Epithelial cell of esophagus (primary cell): Measurements from ENCODE around the gene UQCC5.

Experiments used
- DNase-seq: peaks from one replicate; pipeline ENCODE4 v3.0.0; 2010; ENCODE audit warnings: low read depth
- H3K4me3 ChIP-seq: 2 replicates; pipeline ENCODE4 v1.5.1; 2011; ENCODE audit warnings: mild to moderate bottlenecking, low read length, control low read depth
- TF ChIP-seq, protein P1 (sequence below): IDR thresholded peaks from 2 replicates; pipeline ENCODE4 v1.5.1; 2011; ENCODE audit warnings: low read depth, mild to moderate bottlenecking, low read length, control low read depth, inconsistent platforms; ENCODE audit not compliant: insufficient read depth; ENCODE audit errors: missing control alignments

The UQCC5 gene

DNA sequence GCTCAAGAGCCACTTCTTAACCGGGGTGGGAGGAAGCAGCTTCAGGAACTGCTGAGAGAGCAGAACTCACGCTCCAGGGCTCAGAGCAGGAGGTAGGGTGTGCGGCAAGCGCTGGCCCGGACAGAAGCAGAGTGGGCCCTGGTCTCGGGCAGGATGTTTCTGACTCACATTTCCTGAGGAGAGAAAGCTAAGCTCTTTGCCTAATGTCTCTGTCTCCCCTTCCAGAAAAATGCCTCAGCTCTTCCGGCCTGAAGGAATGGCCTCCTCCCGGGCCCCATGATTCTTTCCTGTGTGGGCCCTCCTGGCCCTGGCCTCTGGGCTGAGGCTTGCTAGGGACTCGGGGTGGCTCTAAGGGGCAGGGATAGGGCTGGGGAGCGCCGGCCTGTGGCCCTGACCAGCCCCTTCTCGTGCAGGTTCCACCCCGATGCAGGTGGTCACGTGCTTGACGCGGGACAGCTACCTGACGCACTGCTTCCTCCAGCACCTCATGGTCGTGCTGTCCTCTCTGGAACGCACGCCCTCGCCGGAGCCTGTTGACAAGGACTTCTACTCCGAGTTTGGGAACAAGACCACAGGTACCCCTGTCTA, 45.4 kb upstream of the UQCC5 start:
- TF ChIP-seq, protein P1, sequence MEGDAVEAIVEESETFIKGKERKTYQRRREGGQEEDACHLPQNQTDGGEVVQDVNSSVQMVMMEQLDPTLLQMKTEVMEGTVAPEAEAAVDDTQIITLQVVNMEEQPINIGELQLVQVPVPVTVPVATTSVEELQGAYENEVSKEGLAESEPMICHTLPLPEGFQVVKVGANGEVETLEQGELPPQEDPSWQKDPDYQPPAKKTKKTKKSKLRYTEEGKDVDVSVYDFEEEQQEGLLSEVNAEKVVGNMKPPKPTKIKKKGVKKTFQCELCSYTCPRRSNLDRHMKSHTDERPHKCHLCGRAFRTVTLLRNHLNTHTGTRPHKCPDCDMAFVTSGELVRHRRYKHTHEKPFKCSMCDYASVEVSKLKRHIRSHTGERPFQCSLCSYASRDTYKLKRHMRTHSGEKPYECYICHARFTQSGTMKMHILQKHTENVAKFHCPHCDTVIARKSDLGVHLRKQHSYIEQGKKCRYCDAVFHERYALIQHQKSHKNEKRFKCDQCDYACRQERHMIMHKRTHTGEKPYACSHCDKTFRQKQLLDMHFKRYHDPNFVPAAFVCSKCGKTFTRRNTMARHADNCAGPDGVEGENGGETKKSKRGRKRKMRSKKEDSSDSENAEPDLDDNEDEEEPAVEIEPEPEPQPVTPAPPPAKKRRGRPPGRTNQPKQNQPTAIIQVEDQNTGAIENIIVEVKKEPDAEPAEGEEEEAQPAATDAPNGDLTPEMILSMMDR = no peak
- no peak for DNase-seq
- no peak overlapping the region for H3K4me3 ChIP-seq

DNA sequence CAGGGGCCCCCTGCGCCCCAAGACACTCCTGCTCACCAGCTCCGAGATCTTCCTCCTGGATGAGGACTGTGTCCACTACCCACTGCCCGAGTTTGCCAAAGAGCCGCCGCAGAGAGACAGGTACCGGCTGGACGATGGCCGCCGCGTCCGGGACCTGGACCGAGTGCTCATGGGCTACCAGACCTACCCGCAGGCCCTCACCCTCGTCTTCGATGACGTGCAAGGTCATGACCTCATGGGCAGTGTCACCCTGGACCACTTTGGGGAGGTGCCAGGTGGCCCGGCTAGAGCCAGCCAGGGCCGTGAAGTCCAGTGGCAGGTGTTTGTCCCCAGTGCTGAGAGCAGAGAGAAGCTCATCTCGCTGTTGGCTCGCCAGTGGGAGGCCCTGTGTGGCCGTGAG, 44.3 kb upstream of the UQCC5 start:
- TF ChIP-seq, protein P1 = no peak
- H3K4me3 ChIP-seq = no peak overlapping the region
- DNase-seq = no peak

DNA sequence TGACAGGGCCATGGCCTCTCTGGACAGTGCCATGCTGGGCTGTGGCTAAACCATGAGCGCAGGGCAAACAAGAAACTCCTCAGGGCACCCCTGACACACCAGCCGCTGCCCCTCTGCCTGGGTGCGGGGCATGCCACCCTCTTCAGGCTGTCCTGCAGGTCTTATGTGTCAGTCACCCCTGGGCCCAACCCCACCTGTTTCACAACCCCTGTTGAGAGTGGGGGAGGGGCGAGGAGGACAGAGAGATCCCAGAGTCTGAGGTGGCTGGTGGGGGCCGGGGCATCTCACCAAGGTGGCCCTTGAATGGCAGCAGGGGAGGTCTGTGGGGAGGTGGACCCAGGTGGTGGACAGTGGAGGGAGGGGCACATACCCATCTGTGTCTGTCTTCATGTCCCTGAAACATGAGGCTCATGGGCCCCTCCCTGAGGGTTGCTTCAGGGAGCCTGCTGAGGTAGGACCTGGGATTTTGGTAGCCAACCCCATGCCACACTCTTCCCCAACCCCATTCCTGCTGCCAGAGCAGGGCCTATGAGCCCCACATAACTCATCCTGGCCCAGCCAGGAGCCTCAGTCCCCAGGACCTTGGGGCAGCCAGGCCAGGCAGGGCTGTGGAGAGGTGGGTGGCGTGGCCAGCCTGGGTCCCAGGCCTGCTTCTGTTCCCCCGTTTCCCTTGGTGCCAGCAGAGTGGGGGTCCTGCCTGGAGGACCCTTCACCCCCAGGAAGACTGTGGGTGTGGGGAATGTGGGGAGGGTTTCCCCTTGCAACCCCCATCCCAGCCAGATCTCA, 43.0 kb upstream of the UQCC5 start:
- no peak for DNase-seq
- TF ChIP-seq, protein P1 = no peak
- H3K4me3 ChIP-seq = no peak overlapping the region

DNA sequence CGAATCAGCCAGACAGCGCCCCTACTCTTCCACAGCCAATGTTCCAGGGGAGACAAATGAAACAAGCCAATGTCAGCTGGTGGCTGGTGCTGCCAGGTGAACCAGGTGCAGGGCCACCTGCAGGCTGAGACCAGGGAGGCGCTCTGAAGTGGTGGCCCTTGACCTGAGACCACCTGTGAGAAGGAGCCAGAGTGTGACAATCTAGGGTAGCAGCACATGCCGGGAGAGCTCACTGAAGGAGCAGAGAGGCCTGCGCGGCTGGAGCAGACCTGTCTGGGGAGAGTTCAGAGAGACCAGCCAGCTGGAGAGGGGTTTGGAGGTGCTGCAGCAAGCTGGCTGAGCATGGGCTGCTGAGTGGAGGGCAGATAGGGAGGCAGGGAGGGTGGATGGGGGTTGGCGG, 42.0 kb upstream of the UQCC5 start:
- H3K4me3 ChIP-seq = no peak overlapping the region
- TF ChIP-seq, protein P1 = no peak
- DNase-seq = no peak

DNA sequence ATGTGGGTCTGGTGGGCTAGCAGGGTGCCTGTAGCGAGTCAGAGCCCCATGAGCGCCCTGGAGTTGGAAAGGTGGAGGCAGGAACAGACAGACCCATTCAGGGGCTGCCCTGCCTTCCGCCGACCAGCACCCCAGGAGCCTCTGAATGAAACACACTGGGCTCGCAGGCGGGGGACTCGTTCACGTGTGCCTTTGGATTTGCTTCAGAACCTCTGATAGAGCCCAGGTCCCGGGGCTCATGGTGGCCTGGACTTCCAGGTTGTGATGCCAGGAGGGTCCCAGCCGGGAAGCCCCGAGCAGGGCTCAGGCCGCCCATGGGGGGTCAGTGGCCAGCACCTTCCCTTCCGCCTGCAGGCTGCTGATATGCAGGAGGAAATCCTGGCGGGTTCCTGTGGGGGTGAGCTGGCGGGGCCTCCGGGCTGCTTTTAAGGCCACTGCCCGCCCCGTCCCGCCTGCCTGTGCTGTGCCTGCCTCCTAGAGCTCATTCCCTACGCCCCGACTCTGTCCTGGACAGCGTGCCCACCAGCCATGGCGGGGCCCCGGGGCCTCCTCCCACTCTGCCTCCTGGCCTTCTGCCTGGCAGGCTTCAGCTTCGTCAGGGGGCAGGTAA, 41.4 kb upstream of the UQCC5 start, which contains the start of gene STAB1:
STAB1 (plus strand) TSS at position 453 of the 610 bp plus-strand sequence; CDS start at position 529, 76 bp downstream.
- DNase-seq = no peak
- H3K4me3 ChIP-seq = no peak within 1 kb of the TSS
- TF ChIP-seq, protein P1 = no peak

DNA sequence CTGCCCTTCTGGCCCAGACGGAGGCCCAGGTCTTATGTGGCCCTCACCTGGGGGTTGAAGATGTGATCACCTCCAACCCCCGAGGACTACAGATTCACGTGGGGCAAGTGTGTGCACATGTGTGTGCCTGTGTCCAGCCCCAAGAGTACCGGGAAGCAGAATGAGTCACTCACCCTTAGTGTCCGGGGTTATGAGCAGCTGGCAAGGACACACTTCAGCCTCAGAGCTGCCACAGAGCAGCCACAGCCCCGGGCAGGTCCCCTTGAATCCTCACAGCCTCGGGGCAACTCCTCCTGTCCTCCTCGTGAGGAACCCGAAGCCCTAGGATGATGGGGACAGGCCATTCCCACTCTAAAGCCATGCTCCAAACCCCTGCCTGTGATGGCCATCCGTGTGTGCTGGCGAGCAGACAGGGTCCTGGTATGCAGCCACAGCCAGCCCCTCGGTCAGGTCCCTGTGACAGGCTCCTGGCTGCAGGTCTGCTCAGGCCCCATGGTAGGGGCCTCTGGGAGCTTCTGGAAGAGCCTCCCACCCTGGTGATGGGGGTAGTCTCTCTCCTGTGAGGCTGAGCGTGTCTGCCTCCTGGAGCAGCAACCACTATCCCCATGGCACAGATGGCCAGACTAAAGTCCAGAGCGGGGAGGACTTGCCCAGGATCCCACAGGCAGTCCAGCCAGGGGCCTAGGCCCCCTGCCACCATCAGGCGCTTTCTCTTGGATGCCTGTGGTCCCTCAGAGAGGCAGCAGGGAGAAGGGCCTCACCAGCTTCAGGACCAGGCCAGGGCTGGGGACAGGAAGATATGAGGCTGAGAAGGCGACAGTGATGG, 40.4 kb upstream of the UQCC5 start:
- TF ChIP-seq, protein P1 = no peak
- DNase-seq = peak; percentile 28
- no peak overlapping the region for H3K4me3 ChIP-seq
